Common myeloid progenitor, CD34-positive (primary cell): ENCODE results near the gene TRIM75.

Experiments used
- CTCF ChIA-PET: fragments of 350-600 bp; sonication (Branson Sonifier 250); formaldehyde crosslinking; loops from one replicate; lab custom pipeline; 2021; ENCODE audit warnings: antibody characterized with exemption; lab: Charles Lee
- POLR2A ChIA-PET: fragments of 350-600 bp; sonication (Branson Sonifier 250); formaldehyde crosslinking; loops from one replicate; lab custom pipeline; 2021; ENCODE audit warnings: antibody characterized with exemption; lab: Charles Lee
- DNase-seq, 3 donors: peaks; one replicate each; pipeline versions ENCODE4 v3.0.0 to v3.0.0-alpha.2; 2013
- H3K27ac ChIP-seq, 2 experiments: 1 replicate in 1 of 2; 2 replicates in 1 of 2; pipeline ENCODE4 v1.7.0; 2013; ENCODE audit warnings: inconsistent platforms in 2 of 2, low read length in 2 of 2, mild to moderate bottlenecking in 2 of 2, low read depth in 1 of 2, moderate library complexity in 1 of 2; ENCODE audit not compliant: severe bottlenecking in 2 of 2, insufficient read depth in 1 of 2, poor library complexity in 1 of 2
- H3K27me3 ChIP-seq, 5 experiments: replicated peaks in 2 of 5; 1 replicate in 3 of 5; 2 replicates in 2 of 5; pipeline versions ENCODE4 v1.6.1 to v1.7.0; 2013; ENCODE audit warnings: low read length in 4 of 5, mild to moderate bottlenecking in 2 of 5, moderate library complexity in 2 of 5, inconsistent platforms in 1 of 5; ENCODE audit not compliant: insufficient read depth in 5 of 5, control insufficient read depth in 4 of 5
- H3K36me3 ChIP-seq, 4 experiments: 1 replicate in 2 of 4; 2 replicates in 2 of 4; pipeline versions ENCODE4 v1.6.1 to v1.7.0; 2013; ENCODE audit warnings: low read length in 3 of 4, control low read depth in 1 of 4, mild to moderate bottlenecking in 1 of 4; ENCODE audit not compliant: control insufficient read depth in 4 of 4, insufficient read depth in 4 of 4
- H3K4me1 ChIP-seq, 4 experiments: 1 replicate in 3 of 4; 2 replicates in 1 of 4; pipeline versions ENCODE4 v1.6.1 to v1.7.1; 2013; ENCODE audit warnings: low read length in 3 of 4, mild to moderate bottlenecking in 3 of 4, control low read depth in 1 of 4, inconsistent platforms in 1 of 4, moderate library complexity in 1 of 4; ENCODE audit not compliant: control insufficient read depth in 4 of 4, insufficient read depth in 4 of 4; ENCODE audit errors: control extremely low read depth in 1 of 4
- H3K4me3 ChIP-seq, 7 experiments: 1 replicate in 4 of 7; 2 replicates in 3 of 7; pipeline versions ENCODE4 v1.5.1 to v1.7.0; 2013; ENCODE audit warnings: mild to moderate bottlenecking in 7 of 7, low read length in 6 of 7, moderate library complexity in 6 of 7, inconsistent platforms in 2 of 7, low read depth in 2 of 7, control low read depth in 1 of 7; ENCODE audit not compliant: insufficient read depth in 4 of 7, control insufficient read depth in 1 of 7; ENCODE audit errors: extremely low read depth in 1 of 7
- H3K9me3 ChIP-seq, 5 experiments: 1 replicate in 4 of 5; 2 replicates in 1 of 5; pipeline versions ENCODE4 v1.6.1 to v1.7.1; 2013; ENCODE audit warnings: low read length in 4 of 5, mild to moderate bottlenecking in 2 of 5, inconsistent platforms in 1 of 5, low read depth in 1 of 5, moderate library complexity in 1 of 5; ENCODE audit not compliant: control insufficient read depth in 4 of 5, insufficient read depth in 2 of 5; ENCODE audit errors: control extremely low read depth in 1 of 5
- WGBS: methylation state at CpG from one replicate; pipeline ENCODE4 v1.1.5; 2013; ENCODE audit not compliant: insufficient coverage; 5-methylcytosine and 5-hydroxymethylcytosine counted together

TRIM75 gene

GRCh38 chr4:165048170-165048569 is 5.5 kb upstream of the TRIM75 start:
- no peak overlapping the region for H3K27ac ChIP-seq
- no peaks in the 10 kb centered on the region for H3K27me3 ChIP-seq
- ChIA-PET CTCF (no interaction called here), POLR2A (no interaction called here)
- no peak overlapping the region for H3K4me3 ChIP-seq
- DNase-seq = no peak
- no peaks in the 10 kb centered on the region for H3K9me3 ChIP-seq
- WGBS = 94% methylated on average over 2 of the region's 5 CpGs
- H3K36me3 ChIP-seq = no peaks in the 10 kb centered on the region
- no peaks in the 10 kb centered on the region for H3K4me1 ChIP-seq

DNA sequence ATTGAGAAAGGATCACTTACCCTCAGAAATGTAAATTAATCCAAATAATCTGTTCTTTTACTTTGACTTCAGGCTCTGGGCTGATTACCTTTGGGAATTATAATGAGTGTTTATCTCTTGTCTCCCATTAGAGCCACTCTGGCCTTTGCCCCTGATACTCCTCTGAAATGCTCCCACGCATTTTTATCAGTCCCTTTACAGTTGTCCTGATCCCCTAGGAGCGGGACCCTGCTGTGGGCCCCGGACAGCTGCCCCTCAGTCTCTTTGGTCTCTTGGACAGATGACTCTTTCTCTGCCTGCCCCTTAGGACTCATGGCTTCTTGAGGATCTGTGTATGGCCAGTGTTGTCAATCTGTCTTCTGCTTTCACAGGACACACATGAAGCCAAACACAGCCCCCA is 1.0 kb upstream of the TRIM75 start:
- no peak overlapping the region for H3K4me3 ChIP-seq
- H3K27ac ChIP-seq = no peak overlapping the region
- no peak for DNase-seq
- CTCF ChIA-PET = no interaction called here
- WGBS = 100% methylated on average over 2 of the region's 3 CpGs
- no peaks in the 10 kb centered on the region for H3K9me3 ChIP-seq
- no peaks in the 10 kb centered on the region for H3K36me3 ChIP-seq
- POLR2A ChIA-PET = no interaction called here
- no peaks in the 10 kb centered on the region for H3K27me3 ChIP-seq
- H3K4me1 ChIP-seq = no peaks in the 10 kb centered on the region

DNA sequence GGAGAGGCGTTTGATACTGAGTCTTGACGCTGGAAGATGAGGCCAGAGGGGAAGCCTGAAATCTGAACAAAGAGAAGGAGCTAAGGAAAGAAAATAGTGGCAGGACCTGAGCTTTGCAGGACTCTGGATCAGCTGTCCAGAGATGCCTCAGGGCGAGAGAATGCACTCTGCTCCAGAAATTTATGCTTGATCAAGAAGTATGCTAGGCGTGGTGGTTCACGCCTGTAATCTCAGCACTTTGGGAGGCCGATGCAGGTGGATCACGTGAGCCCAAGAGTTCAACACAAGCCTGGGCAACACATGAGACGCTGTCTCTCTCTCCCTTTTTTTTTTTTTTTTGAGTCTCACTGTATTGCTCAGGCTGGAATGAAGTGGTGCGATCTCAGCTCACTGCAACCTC is 1.9 kb downstream of the TRIM75 start:
- no peaks in the 10 kb centered on the region for H3K36me3 ChIP-seq
- no peak for DNase-seq
- no peak overlapping the region for H3K4me3 ChIP-seq
- H3K27ac ChIP-seq = no peak overlapping the region
- WGBS = 99% methylated on average over 9 of the region's 9 CpGs
- no peaks in the 10 kb centered on the region for H3K27me3 ChIP-seq
- ChIA-PET POLR2A (no interaction called here), CTCF (no interaction called here)
- H3K9me3 ChIP-seq = no peaks in the 10 kb centered on the region
- H3K4me1 ChIP-seq = no peaks in the 10 kb centered on the region

DNA sequence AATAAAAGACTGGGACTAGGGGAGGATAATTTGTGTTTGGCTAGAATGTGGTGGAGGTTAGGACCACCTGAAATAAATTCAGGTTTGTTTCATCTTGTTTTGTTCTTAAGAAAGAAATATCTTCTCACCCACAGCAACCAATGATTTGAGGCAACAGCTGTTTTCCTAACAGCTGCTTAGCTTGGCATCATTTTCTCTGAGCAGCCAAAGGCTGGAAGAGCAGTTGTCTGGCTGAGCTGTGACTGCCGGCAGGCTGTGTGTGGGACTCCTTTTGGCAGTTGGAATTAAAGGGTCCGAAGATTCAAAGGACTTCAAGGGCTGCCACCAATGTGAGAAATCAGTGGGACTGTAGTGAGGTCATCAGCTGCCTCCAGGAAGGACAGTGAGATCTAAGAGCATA is 5.0 kb downstream of the TRIM75 start:
- Histone ChIP-seq H3K27ac (no peak overlapping the region), H3K4me1 (no peaks in the 10 kb centered on the region), H3K36me3 (no peaks in the 10 kb centered on the region), H3K27me3 (no peaks in the 10 kb centered on the region), H3K9me3 (no peaks in the 10 kb centered on the region), H3K4me3 (no peak overlapping the region)
- CTCF ChIA-PET = no interaction called here
- POLR2A ChIA-PET = no interaction called here
- WGBS = 100% methylated on average over 1 of the region's 2 CpGs
- DNase-seq = no peak

- H3K27ac ChIP-seq = no peak overlapping the region
- 86% methylated on average over 4 of the region's 4 CpGs for WGBS
- no peak for DNase-seq
- no peak overlapping the region for H3K4me3 ChIP-seq
- H3K36me3 ChIP-seq = no peaks in the 10 kb centered on the region
- ChIA-PET CTCF (no interaction called here), POLR2A (no interaction called here)
- no peaks in the 10 kb centered on the region for H3K4me1 ChIP-seq
- no peaks in the 10 kb centered on the region for H3K27me3 ChIP-seq
- no peaks in the 10 kb centered on the region for H3K9me3 ChIP-seq
These were observed 5.7 kb downstream of the TRIM75 start for GRCh38 chr4:165059386-165059785.

GRCh38 chr4:165060938-165061337 is 7.3 kb downstream of the TRIM75 start:
- CTCF ChIA-PET = no interaction called here
- no peaks in the 10 kb centered on the region for H3K27me3 ChIP-seq

DNA sequence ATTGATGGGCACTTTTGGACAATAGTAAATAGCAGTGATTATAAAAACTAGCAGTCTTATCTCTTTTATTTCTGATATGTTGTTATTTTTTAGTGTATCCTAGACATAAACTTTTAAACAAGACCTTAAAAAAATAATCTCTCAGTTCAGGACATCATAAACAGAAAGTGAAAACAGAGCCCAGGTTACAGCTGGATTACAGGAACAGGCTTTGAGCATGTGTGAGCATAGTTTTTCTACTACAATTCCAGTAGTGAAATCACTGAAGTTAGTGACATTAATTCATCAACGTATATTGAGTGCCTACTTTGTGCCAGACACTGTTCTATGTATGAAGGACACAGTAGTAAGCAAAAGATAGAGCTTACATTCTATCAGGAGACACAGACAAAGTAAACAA is 16.9 kb downstream of the TRIM75 start:
- Histone ChIP-seq H3K27ac (no peak overlapping the region), H3K4me3 (no peak overlapping the region), H3K36me3 (no peaks in the 10 kb centered on the region), H3K27me3 (no peaks in the 10 kb centered on the region), H3K4me1 (no peaks in the 10 kb centered on the region), H3K9me3 (no peaks in the 10 kb centered on the region)
- no CpG with 5 or more reads among the region's 1 CpG for WGBS
- POLR2A ChIA-PET = no interaction called here
- CTCF ChIA-PET = no interaction called here
- DNase-seq = no peak

More at GRCh38 chr4:165060938-165061337, 7.3 kb downstream of the TRIM75 start:
- Histone ChIP-seq H3K4me1 (no peaks in the 10 kb centered on the region), H3K27ac (no peak overlapping the region), H3K9me3 (no peaks in the 10 kb centered on the region), H3K4me3 (no peak overlapping the region), H3K36me3 (no peaks in the 10 kb centered on the region)
- no CpG with 5 or more reads among the region's 1 CpG for WGBS
- POLR2A ChIA-PET = no interaction called here
- DNase-seq = no peak
